ENCODE measurements around the gene ABHD17C.

DNA sequence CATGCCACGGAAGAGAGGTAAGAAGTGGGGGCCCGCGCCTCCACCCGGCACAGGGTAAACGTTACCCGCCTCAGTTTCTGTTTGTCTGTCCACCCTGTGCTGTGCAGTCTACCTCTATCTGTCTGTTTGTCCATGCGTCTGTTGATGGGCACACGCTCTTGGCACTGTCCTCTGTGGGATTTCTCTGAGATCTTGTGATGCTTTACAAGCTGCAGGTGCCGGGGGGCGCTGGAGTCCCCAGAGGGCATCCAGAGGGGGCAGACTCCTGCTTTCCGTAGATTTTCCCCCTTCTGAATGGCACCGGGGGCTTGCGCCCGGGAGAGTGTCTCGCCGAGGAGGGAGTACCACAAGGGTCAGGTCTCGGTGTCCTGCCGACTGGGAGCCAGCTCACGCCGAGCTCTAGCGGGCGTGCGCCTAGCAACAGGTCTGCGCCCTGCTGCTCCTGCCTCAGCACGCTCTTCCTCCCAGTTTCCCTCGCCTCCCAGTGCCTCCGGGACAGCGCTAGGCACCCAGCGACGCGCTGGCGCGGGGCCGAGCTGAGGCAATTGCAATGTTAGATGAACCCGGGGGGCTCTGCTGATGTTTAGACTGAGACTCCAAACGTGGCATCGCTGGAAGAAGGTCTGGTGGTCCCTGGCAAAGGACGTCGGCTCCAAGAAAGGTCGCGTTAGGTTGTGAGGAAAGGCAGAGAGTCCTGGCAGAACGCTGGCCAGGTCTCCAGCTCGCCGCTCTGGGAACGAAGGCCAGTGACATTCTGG is 84.7 kb downstream of the ABHD17C start:
- TF ChIP-seq, protein P1, sequence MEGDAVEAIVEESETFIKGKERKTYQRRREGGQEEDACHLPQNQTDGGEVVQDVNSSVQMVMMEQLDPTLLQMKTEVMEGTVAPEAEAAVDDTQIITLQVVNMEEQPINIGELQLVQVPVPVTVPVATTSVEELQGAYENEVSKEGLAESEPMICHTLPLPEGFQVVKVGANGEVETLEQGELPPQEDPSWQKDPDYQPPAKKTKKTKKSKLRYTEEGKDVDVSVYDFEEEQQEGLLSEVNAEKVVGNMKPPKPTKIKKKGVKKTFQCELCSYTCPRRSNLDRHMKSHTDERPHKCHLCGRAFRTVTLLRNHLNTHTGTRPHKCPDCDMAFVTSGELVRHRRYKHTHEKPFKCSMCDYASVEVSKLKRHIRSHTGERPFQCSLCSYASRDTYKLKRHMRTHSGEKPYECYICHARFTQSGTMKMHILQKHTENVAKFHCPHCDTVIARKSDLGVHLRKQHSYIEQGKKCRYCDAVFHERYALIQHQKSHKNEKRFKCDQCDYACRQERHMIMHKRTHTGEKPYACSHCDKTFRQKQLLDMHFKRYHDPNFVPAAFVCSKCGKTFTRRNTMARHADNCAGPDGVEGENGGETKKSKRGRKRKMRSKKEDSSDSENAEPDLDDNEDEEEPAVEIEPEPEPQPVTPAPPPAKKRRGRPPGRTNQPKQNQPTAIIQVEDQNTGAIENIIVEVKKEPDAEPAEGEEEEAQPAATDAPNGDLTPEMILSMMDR (IDR thresholded peaks at IDR 0.05), result no peak
- TF ChIP-seq POLR2A (IDR thresholded peaks at IDR 0.05), result no peak

Measured in vagina (tissue), 2 donors.